OCI-LY3 (cell line): ENCODE measurements around the gene PRPH.

ENCODE experiments used
- CTCF ChIP-seq: fragments of 200-600, 300-600 bp; sonication (generic); IDR thresholded peaks from 2 replicates; pipeline ENCODE4 v1.5.1; 2014; ENCODE audit warnings: antibody characterized with exemption, low read length, low read depth
- EZH2phosphoT487 ChIP-seq: fragments of 200-600 bp; shearing (Covaris generic); IDR thresholded peaks from 2 replicates; pipeline ENCODE4 v1.6.1; 2018; ENCODE audit warnings: antibody characterized with exemption, mixed run types, low read depth

GRCh38 chr12:49263400-49263763, 31.6 kb upstream of the PRPH start:
- TF ChIP-seq CTCF (no peak), EZH2phosphoT487 (no peak)
